GM19099 (cell line): ENCODE results near the gene PNLIPRP3.

Experiments used
- POLR2A ChIP-seq: IDR thresholded peaks from 3 replicates; pipeline ENCODE4 v1.6.1; 2011; ENCODE audit warnings: low read depth; ENCODE audit not compliant: insufficient read length; ENCODE audit errors: extremely low read depth

Gene PNLIPRP3

DNA sequence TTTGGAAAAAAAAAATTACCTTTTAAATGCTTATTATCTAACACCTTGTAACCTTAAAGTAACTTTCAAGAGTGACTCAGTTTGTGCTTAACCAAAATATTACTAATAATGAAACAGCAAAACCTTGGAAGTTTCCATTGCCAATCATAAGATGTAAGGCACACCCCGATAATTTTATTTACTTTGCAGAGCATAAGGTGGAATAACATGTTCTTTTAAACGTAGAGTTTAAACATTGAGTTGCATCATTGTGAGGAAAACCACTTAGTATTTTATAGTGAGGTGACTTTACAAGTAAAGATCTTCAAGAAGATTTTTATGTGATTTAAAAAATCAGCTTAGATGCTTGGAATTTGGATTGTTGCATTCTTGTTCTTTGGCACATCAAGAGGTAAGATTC, at the start of gene PNLIPRP3:
Gene PNLIPRP3, plus strand, starts transcription at position 177 of the 400 bp plus-strand sequence. Its CDS starts 166 bp downstream, at position 343.
- no peak for TF ChIP-seq POLR2A

- no peak for TF ChIP-seq POLR2A
Measured at GRCh38 chr10:116382290-116382689, 45.4 kb upstream of the PNLIPRP3 start.

DNA sequence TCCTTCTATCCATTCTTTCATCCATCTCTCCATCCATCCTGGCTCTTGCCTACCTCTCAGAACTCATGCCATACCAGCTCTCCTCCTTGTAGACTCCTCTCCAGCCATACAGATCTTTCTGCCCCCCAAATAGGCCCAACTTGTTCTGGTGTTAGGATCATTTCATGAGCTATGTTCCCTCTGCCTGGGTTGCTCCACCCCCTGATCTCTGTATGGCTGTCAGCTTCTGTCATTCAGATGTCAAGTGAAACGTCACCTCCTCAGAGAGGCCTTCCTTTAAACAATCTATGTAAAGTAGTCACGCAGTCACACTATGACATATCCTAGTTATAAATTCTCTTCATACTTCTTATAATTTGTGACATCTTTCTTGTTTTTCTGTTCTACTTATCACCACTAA, 42.3 kb upstream of the PNLIPRP3 start:
- TF ChIP-seq POLR2A, result no peak

DNA sequence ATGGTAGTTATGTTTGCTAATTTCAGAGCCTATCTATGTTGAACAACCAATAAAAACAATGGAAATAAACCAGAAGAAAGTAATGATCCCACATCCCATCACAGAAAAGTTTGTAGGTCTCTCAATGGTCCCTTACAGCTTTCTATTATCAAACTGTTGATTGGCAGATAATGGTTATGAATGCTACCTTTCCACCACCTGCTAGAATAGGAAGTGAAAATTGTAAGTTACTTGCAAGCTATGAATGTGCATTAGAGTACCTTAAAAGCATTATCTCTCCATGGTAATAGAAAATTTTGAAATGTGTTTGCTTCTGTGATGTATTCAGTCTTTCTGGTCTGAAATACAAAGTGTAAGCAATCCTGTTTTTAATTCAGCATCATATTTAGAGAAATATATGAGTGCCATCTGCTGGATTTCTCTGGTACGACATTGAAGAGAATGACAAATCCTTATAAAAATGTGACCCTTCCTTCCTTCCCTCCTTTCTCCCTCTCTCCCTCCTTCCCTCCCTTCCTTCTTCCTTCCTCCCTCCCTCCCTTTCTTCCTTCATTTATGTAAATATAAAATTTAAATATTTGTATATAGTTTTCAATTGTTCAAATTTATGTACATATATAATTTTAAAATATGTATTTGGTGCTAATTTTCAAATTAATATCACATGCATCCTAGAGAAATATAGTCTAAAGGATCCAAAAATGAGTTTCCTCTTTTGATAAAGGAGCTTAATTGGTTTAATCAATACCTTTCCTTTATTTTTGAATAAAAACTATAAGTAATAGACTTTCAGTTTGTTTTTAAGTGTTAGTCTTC, 41.4 kb upstream of the PNLIPRP3 start:
- TF ChIP-seq POLR2A, result no peak

- no peak for TF ChIP-seq POLR2A
Measured at GRCh38 chr10:116395223-116395985, 32.2 kb upstream of the PNLIPRP3 start.

- TF ChIP-seq POLR2A, result no peak
Measured at GRCh38 chr10:116398224-116398623, 29.4 kb upstream of the PNLIPRP3 start.

GRCh38 chr10:116402858-116403257, 24.8 kb upstream of the PNLIPRP3 start:
- TF ChIP-seq POLR2A, result no peak

DNA sequence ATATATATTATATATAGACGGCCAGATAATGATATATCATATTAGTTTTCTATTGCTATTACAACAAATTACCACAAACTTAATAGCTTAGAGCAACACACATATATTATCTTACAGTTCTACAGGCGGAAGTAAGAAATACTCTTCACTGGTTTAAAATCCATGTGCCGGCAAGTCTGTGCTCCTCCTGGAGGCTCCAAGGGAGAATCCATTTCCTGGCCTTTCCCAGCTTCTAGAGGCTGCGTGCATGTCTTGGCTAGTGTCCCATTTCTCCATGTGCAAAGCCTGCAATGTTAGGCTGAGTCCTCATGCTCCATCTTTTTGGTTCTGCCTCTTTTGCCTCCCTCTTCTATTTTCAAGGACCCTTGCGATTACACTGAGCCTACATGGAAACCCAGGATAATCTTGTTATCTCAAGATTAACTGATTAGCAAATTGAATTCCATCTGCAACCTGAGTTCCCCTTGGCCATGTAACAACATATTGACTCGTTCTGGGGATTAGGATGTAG, 23.9 kb upstream of the PNLIPRP3 start:
- TF ChIP-seq POLR2A, result no peak

DNA sequence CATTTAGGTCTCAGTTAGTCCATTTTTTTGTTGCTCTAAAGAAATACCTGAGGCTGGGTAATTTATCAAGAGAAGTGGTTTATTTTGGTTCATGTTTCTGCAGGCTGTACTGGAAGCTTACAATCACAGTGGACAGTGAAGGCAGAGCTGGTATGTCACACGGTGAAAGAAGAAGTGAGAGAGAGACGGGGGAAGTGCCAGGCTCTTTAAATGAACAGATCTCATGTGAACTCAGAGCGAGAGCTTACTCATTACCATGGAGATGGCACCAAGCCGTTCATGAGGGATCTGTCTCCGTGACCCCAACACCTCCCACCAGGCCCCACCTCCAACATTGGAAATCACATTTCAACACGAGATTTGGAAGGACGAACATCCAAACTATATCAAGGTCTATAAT, 18.9 kb upstream of the PNLIPRP3 start:
- TF ChIP-seq POLR2A, result no peak

- no peak for TF ChIP-seq POLR2A
Measured at GRCh38 chr10:116410351-116410750, 17.3 kb upstream of the PNLIPRP3 start.

GRCh38 chr10:116417821-116418220, 9.8 kb upstream of the PNLIPRP3 start:
- no peak for TF ChIP-seq POLR2A

GRCh38 chr10:116418389-116418788, 9.3 kb upstream of the PNLIPRP3 start:
- TF ChIP-seq POLR2A, result no peak

DNA sequence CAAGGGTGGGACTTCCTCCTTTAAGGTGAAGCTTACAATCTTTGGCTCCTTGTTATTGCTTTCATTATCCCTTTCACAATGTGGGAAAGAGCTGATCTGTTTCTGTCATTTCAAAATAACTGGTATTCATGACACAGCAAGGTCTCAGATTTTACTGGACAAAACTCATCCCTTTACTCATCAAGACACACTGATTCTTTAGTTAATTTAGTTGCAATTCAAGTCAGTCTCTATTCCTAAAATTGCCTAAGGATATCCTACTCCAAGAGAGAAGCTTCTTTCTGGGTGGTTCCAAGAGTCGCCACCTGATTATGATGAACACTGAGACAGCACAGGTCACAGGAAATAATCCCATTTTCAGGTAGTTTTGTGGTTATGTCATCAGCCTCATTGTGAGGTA, 5.8 kb upstream of the PNLIPRP3 start:
- no peak for TF ChIP-seq POLR2A

DNA sequence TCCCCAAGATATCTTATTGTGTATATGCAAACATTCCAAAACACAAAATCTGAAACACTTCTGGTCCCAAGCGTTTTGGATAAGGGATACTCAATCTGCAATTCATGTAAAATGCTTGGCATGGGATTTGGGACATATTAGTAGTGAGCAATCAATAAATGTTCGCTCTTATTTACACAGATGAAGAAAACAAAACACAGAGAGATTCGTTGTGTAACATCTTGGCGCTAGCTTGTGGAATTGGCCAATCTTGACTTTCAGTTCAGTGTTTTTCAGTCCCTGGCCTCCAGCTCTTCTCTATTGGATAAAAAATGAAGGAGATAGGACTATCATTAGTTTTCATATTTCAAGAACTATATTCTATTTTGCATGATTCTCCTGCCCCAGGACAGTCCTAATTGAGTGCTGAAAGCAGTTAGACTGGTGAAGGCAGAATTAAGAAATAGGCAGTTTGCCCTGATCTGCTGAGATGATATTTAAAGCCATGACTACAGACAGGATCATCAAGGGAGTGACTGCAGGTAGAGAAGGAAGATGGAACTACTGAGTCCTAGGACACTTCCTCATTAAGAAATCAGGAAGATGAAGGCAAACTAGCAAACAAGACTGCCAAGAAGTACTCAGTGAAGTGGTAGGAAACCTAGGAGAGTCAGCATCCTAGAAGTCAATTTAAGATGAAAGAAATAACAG, 1.8 kb downstream of the PNLIPRP3 start:
- TF ChIP-seq POLR2A, result no peak

- TF ChIP-seq POLR2A, result no peak
Measured at GRCh38 chr10:116430288-116430687, 2.6 kb downstream of the PNLIPRP3 start.

GRCh38 chr10:116431598-116431997, 4.0 kb downstream of the PNLIPRP3 start:
- no peak for TF ChIP-seq POLR2A

- TF ChIP-seq POLR2A, result no peak
Measured at GRCh38 chr10:116437076-116437692, 9.5 kb downstream of the PNLIPRP3 start.
